ENCODE data around the gene PHF19. TPM values are rescaled to one million over a fixed set of nuclear protein-coding genes. Genes with fewer than 3 reads are reported as not detected.
A peak's percentile ranks its signal among the peaks of the same experiment; 100 is the strongest.

Gene PHF19
- total RNA-seq, 1 experiment from 2014 or later, result 47.0 TPM

GRCh38 chr9:120853198-120853597, 23.8 kb downstream of the PHF19 start:
- DNase-seq (ENCODE audit: low spot score), result no peak

DNA sequence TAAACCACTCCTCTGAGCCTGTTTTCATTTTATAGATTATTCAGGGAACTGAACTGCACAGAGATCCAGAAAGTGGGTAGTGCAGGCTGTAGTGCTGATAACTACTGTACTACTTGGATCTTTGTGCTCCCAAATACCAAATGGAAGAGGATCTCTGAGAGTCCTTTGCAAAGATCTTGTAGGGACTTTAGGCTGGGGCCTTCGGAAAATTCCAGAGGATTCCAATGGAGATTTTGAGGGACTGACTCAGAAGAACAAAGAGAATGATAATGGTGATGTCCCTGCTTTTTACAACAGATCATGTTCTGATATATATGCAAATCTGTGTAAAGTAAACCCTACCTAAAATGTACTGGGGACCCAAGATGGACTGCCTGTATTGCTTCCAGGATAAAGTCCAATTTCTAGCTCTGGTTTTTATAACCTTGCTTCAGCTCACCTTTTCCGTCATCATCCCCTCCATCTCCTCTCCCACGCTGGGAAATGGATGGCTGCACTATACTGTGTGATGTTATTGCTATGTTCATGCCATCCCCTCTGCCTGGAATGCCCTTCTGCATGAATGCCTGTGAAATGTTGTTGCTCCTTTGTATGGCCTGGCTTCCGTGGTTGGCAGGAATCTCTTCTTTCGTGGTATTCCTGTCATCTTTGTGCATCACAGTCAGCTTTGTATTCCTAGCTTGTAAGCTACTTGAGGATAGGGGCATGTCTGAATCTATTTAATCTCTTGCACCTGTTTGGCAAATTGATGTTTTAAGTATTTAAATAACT, 24.6 kb downstream of the PHF19 start:
- DNase-seq (ENCODE audit: low spot score), result no peak

- DNase-seq (ENCODE audit: low spot score), result no peak
Measured at GRCh38 chr9:120851449-120851848, 25.5 kb downstream of the PHF19 start.

- DNase-seq (ENCODE audit: low spot score), result no peak
Measured at GRCh38 chr9:120850315-120850714, 26.7 kb downstream of the PHF19 start.

GRCh38 chr9:120846906-120847305, 30.1 kb downstream of the PHF19 start:
- DNase-seq (ENCODE audit: low spot score), result no peak

DNA sequence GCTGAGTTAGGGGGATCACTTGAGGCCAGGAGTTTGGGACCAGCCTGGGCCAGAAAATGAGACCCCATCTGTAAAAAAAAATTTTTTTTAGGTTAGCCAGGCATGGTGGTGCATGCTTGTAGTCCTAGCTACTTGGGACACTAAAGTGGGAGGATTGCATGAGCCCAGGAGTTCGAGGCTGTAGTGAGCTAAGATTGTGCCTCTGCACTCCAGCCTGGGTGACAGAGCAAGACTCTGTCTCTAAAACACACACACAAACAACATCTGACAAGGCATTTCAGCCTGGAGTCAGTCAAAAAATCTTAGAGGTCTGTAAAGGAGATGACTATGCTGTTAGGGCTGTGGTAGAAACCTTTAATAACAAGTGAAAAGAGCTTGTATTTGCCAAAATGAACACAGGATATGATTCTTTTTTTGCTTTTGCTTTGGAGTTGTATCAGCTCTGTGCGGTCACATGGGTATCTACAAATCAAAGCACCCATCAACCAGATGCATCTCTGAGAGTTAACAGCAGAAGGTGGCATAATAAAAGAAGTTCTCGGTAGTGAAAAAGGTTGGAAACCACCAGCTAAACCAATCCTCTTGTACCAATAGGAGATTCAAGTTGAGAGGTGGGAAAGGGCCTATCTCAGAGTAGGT, 30.6 kb downstream of the PHF19 start:
- DNase-seq (ENCODE audit: low spot score), result no peak

DNA sequence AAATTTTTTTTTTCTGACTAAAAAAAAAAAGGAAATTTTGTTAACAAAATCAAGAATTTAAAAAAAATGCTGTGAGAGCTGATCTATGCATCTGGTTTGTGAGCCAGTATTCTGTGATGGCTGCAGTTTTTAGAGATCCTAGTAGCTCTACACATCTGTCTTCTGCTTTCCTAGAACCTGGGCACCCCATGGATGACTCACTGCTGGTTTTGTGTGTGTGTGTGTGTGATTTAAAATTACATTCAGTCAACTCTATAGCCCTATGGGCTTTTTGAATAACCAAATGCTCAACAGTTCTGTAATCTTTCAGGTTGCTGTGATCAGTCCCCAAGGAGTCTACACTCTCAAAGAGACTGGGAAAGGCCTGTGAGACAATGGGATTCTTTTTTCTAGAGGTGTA, 31.7 kb downstream of the PHF19 start:
- no peak for DNase-seq (ENCODE audit: low spot score)

DNA sequence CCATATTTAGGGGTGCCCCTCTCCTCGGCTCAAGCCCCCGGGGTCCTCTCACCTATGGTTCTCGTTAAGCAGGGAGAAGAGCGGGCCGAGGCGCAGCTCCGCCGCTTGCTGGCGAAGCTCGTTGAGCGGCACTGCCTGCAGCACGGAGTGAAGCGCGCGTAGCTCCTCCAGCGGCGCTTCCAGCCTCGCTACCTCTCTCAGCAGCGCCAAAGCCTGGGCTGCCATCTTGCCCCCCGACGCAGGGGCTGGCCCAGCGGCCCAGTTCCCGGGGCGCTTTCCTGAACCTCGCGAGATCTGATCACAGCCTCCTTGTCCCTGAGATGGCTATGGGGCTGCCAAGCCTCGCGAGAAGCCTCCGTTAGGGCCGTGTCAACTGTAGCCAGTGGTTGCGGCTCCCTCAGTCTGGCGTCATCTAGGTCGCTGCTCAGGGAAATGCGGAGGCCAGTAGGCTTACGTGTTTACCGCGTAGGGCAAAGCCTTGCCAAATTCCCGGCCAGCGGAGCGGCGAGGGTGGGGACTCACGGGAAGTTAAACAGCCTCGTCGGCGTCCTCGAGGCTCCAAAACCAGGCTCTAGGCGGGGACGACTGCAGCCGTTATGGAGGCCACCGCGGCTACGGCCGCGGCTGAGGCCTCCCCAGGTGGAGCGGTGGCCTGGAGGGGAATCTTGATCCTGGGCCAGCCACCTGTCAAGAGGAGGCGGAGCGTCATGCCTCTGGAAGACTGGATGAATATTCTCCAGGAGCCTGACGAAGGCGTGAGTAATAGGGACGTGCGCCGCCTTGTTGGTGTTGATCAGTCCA, 34.1 kb downstream of the PHF19 start, which contains the start of gene PSMD5:
Gene PSMD5 (minus strand): TSS at position 238 of the 801 bp plus-strand sequence. CDS start 13 bp downstream, at position 225.
- DNase-seq (ENCODE audit: low spot score), result peak; percentile 100

DNA sequence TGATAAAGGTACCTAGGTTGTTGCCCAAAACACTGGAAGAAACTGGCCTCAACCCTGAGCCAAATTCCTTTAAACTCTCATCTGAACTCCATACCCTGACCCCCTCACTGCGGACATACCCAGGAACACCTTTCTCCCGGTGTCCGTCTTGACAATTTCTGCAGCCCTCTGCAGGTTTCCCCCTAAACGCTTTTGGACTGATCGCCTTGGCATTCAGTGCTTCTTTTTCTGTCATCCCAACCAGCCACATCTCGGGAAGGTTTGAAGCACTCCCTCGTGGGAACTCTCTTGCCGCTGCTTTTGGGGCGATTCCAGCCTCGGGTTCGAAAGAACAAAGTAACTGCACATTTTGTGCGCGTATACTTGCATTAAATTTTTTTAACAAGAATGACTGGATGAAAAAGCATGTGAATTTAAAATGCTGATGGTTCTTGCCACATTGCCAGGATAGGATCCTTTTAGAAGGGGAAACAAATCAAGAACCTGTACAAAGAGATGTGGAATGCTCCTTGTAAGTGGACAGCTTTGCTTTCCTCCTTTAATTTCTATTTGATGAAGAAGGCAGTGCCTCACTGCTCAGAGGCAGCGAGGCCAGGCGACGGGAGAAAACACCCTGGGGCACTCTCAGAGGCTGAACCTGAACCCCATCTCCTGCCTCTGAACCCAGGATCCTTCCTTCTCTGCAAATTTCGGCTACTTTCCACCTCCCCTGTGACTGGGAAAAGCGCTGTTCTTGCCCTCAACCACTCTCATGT, 34.9 kb downstream of the PHF19 start:
- peak; percentile 13 for DNase-seq (ENCODE audit: low spot score)

DNA sequence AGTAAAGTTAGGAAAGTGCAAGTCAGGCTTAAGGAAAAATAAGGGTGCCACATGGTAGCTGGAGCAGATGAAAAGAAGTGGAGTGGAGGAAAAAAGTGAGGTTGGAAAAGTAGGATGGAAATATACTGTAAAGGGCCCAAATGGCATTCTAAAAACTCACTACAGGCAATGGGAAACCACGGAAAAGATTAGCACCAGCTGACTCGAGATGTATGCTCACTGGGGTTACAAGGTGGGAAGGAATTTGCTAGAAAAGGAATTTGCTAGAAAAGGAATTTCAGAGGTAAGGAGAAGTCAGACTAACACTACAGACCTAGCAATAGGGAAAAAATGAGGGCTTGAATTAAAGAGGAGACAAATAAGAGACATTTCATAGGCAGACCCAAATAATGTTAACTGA, 37.8 kb downstream of the PHF19 start:
- no peak for DNase-seq (ENCODE audit: low spot score)

DNA sequence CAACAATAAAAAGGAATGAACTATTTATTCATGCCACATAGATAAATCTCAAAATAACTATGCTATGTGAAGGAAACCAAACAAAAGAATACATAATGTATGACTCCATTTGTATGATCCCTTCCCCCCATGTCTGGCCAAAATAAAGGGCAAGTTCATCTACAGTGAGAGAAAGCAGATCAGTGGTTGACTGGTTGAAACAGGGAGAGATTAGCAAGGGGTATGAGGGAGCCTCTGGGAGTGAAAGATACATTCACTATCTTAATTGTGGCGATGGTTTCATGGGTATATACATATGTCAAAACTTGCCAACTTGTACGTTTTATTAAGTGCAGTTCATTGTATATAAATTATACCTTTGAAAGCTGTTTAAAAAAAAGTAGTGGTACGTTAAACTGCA, 39.1 kb downstream of the PHF19 start:
- DNase-seq (ENCODE audit: low spot score), result no peak

GRCh38 chr9:120833325-120833724, 43.7 kb downstream of the PHF19 start:
- no peak for DNase-seq (ENCODE audit: low spot score)

DNA sequence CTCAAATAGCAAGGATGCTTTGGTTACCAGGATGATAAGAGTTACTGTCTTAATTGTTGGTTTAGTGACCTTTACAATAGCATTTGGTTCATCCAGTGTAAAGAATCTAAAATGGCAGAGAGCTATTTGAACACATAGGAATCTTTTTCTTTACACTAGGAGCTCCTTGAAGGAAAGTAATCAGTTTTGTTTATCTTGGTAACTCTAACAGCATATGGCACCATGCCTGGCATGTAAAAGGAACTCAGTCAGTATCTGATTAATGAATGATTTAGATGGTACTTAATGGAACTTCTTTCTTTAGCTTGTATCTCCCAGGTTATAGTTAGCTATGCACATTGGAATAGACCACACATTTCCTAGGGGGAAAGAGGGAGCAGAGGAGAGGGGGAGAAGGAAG, 44.2 kb downstream of the PHF19 start:
- no peak for DNase-seq (ENCODE audit: low spot score)

DNA sequence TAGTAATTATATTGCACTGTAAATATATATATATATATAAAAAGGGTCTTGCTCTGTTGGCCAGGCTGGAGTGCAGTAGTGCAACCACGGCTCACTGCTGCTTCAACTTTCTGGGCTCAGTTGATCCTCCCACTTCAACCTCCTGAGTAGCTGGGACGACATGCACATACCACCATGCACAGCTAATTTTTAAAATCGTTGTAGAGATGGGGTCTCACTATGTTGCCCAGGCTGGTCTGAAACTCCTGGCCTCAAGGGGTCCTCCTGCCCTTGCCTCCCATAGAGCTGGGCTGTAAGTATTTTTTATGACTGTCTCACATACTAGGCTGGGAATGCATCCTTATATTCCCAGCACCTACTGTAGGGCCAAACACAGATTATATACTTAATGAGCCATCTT, 46.1 kb downstream of the PHF19 start:
- no peak for DNase-seq (ENCODE audit: low spot score)

GRCh38 chr9:120830151-120830550, 46.8 kb downstream of the PHF19 start:
- no peak for DNase-seq (ENCODE audit: low spot score)

GRCh38 chr9:120829650-120830049, 47.3 kb downstream of the PHF19 start:
- no peak for DNase-seq (ENCODE audit: low spot score)

DNA sequence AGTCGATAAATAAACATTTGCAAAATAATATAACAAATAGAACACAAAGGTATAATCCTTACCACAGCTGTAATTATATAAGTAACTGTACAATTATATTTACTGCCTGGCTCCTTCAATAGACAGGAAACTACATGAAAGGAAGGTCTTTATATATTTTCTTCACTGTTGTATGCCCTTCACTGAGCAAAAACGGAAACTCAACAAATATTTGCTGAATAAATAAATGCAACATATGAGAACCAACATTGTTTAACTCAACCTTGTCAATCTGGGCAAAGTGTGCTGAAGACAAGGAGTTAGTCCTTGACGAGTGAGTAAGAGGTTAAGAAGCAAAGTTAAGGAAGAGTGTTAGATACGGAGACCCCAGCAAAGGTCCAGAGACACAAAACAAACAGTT, 56.9 kb downstream of the PHF19 start:
- no peak for DNase-seq (ENCODE audit: low spot score)

- DNase-seq (ENCODE audit: low spot score), result no peak
Measured at GRCh38 chr9:120818595-120818994, 58.4 kb downstream of the PHF19 start.

GRCh38 chr9:120815075-120815474, 61.9 kb downstream of the PHF19 start:
- DNase-seq (ENCODE audit: low spot score), result no peak

GRCh38 chr9:120808931-120809330, 68.1 kb downstream of the PHF19 start:
- DNase-seq (ENCODE audit: low spot score), result no peak

DNA sequence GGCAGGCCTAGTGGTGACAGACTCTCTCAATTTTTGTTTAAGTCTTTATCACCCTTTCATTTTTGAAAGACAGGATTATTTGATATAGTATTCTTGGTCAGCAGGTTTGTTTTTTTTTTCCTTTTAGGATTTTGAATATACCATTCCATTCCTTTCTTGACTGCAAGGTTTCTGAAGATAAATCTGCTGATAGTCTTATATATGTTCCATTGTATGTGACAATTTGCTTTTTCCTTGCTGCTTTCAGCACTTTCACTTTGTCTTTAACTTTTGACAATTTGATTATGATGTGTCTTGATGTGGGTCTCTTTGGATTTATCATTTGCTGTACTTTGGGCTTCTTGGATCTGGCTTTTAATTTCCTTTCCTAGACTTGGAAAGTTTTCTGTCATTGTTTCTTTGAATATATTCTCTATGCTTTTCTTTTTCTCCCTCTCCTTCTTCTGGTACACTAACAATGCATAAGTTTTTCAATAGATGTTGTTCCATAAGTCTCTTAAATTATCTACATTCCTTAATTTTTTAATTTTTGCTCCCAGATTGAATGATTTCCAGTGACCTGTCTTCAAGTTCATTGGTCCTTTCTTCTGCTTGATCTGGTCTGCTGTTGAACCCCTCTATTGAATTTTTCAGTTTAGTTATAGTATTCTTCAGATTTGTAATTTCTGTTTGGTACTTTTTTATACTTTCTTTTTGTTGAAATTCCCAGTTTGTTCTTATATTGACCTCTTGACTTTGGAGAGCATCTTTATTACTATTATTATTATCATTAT, 69.2 kb downstream of the PHF19 start:
- DNase-seq (ENCODE audit: low spot score), result no peak
